ENCODE results near the gene KDM6B. TPM values are rescaled to one million over a fixed set of nuclear protein-coding genes. Genes with fewer than 3 reads are reported as not detected.

KDM6B gene
- total RNA-seq, 1 experiment from 2014 or later: 28.9 TPM

DNA sequence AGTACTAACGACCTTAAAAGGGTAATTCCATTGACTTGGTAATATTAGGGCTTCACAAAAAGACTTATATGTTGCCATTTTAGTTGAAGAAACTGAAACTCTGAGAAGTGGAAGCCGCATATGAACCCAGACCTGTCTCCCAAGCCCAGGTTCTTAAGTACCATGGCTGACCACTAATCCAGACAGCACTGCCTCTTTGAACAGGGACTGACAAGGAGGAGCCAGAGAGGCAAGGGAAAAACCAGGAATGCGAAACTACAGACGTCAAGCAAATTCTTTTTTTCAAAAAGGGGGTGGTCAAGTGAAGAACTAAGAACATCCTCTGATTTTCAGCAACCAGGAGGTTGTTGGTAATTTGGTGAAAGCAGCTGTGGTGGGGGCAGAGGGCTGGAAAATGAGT is 39.0 kb downstream of the KDM6B start:
- Mint-ChIP-seq H3K36me3 (ENCODE audit: insufficient read depth in 1 of 3, low read depth in 3 of 3) (peaks cover 0 to 6% (median 0%) of the 10 kb centered on the region in 3 experiments; a peak in 1 of 7 replicates), H3K4me1 (peaks cover 0 to 3% of the 10 kb centered on the region in 2 experiments; a peak in 1 of 4 replicates), H3K9me3 (no peaks in the 10 kb centered on the region), H3K4me3 (no peak overlapping the region), H3K27me3 (ENCODE audit: low read depth) (no peaks in the 10 kb centered on the region), H3K27ac (peak overlapping the region in 1 of 3 experiments; percentile 5; a peak in 1 of 7 replicates)
- Histone ChIP-seq H4K8ac (replicated peaks; ENCODE audit: insufficient read length, low read depth, low read length) (no peak overlapping the region), H3K27me3 (ENCODE audit: insufficient read depth, low read length) (no peaks in the 10 kb centered on the region), H3K9ac (ENCODE audit: extremely low read depth, insufficient read length, low read length) (no peak overlapping the region), H3K79me2 (ENCODE audit: insufficient read depth, low read length) (no peaks in the 10 kb centered on the region), H4K20me1 (ENCODE audit: control insufficient read depth, insufficient read depth, insufficient read length) (no peaks in the 10 kb centered on the region), H3K79me1 (ENCODE audit: insufficient read depth, low read depth, low read length, poor library complexity, severe bottlenecking) (no peaks in the 10 kb centered on the region), H3K4ac (ENCODE audit: low read depth, low read length) (no peak overlapping the region), H3K18ac (ENCODE audit: insufficient read length, low read depth, low read length) (no peak overlapping the region), H2BK12ac (ENCODE audit: insufficient read length, low read depth, low read length) (no peak overlapping the region), H3K4me1 (ENCODE audit: insufficient read depth, low read length) (no peaks in the 10 kb centered on the region), H3K14ac (ENCODE audit: insufficient read depth, low read length) (no peak overlapping the region), H3K23me2 (ENCODE audit: insufficient read length, low read depth, low read length, poor library complexity, severe bottlenecking) (no peaks in the 10 kb centered on the region), H3K23ac (ENCODE audit: insufficient read length, low read depth, low read length) (no peak overlapping the region), H3K4me2 (ENCODE audit: insufficient read depth, insufficient read length, low read length) (no peak overlapping the region), H3K27ac (ENCODE audit: insufficient read length, low read depth, low read length) (no peak overlapping the region), H4K91ac (ENCODE audit: insufficient read length, low read depth, low read length) (no peak overlapping the region), H2AK5ac (ENCODE audit: insufficient read length, low read length) (no peak overlapping the region), H3T11ph (ENCODE audit: low read length) (no peak overlapping the region), H2BK5ac (ENCODE audit: insufficient read length, low read length) (no peak overlapping the region), H2BK20ac (ENCODE audit: low read depth, low read length, poor library complexity, severe bottlenecking) (no peak overlapping the region), H2BK15ac (ENCODE audit: low read depth, low read length) (no peak overlapping the region), H3K9me3 (ENCODE audit: control insufficient read depth, low read depth, low read length) (no peaks in the 10 kb centered on the region), H2BK120ac (ENCODE audit: low read depth, low read length, poor library complexity, severe bottlenecking) (no peak overlapping the region), H4K5ac (ENCODE audit: insufficient read length, low read depth, low read length) (no peak overlapping the region), H2AFZ (ENCODE audit: low read length) (no peak overlapping the region), H3K56ac (ENCODE audit: insufficient read length, low read depth, low read length) (no peak overlapping the region)
- TF ChIP-seq, protein P1, sequence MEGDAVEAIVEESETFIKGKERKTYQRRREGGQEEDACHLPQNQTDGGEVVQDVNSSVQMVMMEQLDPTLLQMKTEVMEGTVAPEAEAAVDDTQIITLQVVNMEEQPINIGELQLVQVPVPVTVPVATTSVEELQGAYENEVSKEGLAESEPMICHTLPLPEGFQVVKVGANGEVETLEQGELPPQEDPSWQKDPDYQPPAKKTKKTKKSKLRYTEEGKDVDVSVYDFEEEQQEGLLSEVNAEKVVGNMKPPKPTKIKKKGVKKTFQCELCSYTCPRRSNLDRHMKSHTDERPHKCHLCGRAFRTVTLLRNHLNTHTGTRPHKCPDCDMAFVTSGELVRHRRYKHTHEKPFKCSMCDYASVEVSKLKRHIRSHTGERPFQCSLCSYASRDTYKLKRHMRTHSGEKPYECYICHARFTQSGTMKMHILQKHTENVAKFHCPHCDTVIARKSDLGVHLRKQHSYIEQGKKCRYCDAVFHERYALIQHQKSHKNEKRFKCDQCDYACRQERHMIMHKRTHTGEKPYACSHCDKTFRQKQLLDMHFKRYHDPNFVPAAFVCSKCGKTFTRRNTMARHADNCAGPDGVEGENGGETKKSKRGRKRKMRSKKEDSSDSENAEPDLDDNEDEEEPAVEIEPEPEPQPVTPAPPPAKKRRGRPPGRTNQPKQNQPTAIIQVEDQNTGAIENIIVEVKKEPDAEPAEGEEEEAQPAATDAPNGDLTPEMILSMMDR (conservative IDR thresholded peaks at IDR 0.05): no peak
- DNase-seq: no peak
- no CpG with 5 or more reads among the region's 4 CpGs for WGBS (ENCODE audit: extremely low coverage, insufficient read length, low lambda C conversion rate)

Measured in H9 (cell line).